Pancreas (tissue), 10 donors: ENCODE measurements around the gene FOXP2. TPM values are rescaled to one million over a fixed set of nuclear protein-coding genes. Genes with fewer than 3 reads are reported as not detected.

ENCODE experiments used
- ATAC-seq, 4 donors: fragments of 200-7000 bp; cut with Tn5 transposase; one replicate each; pipeline versions ENCODE4 v1.8.0 to v1.9.1; 2020; ENCODE audit warnings: mild to moderate bottlenecking in 4 of 4, moderate library complexity in 4 of 4
- DNase-seq, 6 donors: peaks; one replicate each; pipeline ENCODE4 v3.0.0-alpha.2; 2020
- FAIRE-seq: peaks from 2 replicates; lab custom pipeline; 2012; peaks lifted over from hg19 to GRCh38; lab: Jason Lieb, UNC
- H3K27ac ChIP-seq, 4 donors: fragments of 200-600 bp; sonication (generic); 1 replicate in 3 of 4; 2 replicates in 1 of 4; pipeline versions ENCODE4 v1.5.0 to v1.8.0; 2020
- H3K27me3 ChIP-seq, 4 donors: fragments of 200-600 bp; one replicate each; pipeline ENCODE4 v1.8.0; 2021
- H3K36me3 ChIP-seq, 3 donors: fragments of 200-600 bp; sonication (generic) in 1 of 3; one replicate each; pipeline versions ENCODE4 v1.5.0 to v1.8.0; 2020 to 2021
- H3K4me1 ChIP-seq, 3 donors: fragments of 200-600 bp; one replicate each; pipeline ENCODE4 v1.8.0; 2021
- H3K4me3 ChIP-seq, 4 donors: fragments of 200-600 bp; sonication (generic) in 2 of 4; one replicate each; pipeline versions ENCODE4 v1.5.0 to v1.8.0; 2020 to 2021
- H3K9me3 ChIP-seq, 4 donors: fragments of 200-600 bp; one replicate each; pipeline ENCODE4 v1.8.0; 2021
- CTCF ChIP-seq, 4 donors: fragments of 200-600 bp; sonication (generic) in 3 of 4; IDR thresholded peaks; one replicate each; pipeline versions ENCODE4 v1.5.0 to v1.8.0; 2021; ENCODE audit warnings: antibody characterized with exemption in 4 of 4
- WGBS, 2 donors: extraction: QIAGEN DNeasy Blood & Tissue Kit; methylation state at CpG; one replicate each; pipeline ENCODE4 v1.1.7; 2013; 5-methylcytosine and 5-hydroxymethylcytosine counted together
- intact Hi-C, 3 donors: fragments of 100-400 bp; cut with DNase I; formaldehyde crosslinking; loops; one replicate each; pipeline versions ENCODE4 v1.11.1 to v1.14.2; 2022
- polyA plus RNA-seq, 2 donors: library from polyadenylated mRNA; stranded (reverse); fragments of 200-250 nt; gene quantifications; one replicate each; pipeline ENCODE4 v1.2.3, GENCODE V29; 2013
- total RNA-seq, 6 donors: library from RNA; stranded (reverse); fragmentation: NEBNext Ultra II Directional in 4 of 6; extraction: Animal tissue kit (Norgen Biotek cat#: 25700) in 4 of 6; gene quantifications; one replicate each; pipeline versions ENCODE4 v1.2.1 to v1.2.4, GENCODE V29; 2021 to 2023
- donor health status: healthy with polysubstance abuse.
- donor health status: DM: no; HTN: no; CAD: no; lungs with moderate emphysema.
- donor health status: DM: no; HTN: no; CAD: no.
- donor health status: control.
- donor health status: control.
- donor health status: Bipolar disorder and iron deficiency.
- donor health status: DM: yes; HTN: yes; CAD: no.
- donor health status: DM: no; HTN: no; CAD: no.
- donor health status: DM: no; HTN: no; CAD: no.
- donor health status: DM: yes; HTN: yes; CAD: no.

FOXP2 gene
- total and polyA plus RNA-seq, 8 donors = 2.7 to 12.6 (median 10.2) TPM

- no peak for FAIRE-seq
- Histone ChIP-seq H3K36me3 (no peaks in the 10 kb centered on the region), H3K4me1 (no peaks in the 10 kb centered on the region), H3K27ac (no peak overlapping the region), H3K9me3 (no peaks in the 10 kb centered on the region), H3K27me3 (no peaks in the 10 kb centered on the region), H3K4me3 (no peak overlapping the region)
- intact Hi-C loops = no loop called here
- 86 to 92% methylated on average over 3 of the region's 3 CpGs for WGBS, 2 donors
- no peak for TF ChIP-seq CTCF (IDR thresholded peaks at IDR 0.05)
- no peak for ATAC-seq
- DNase-seq = no peak
These were observed 235.1 kb downstream of the FOXP2 start for GRCh38 chr7:114649689-114650088.

DNA sequence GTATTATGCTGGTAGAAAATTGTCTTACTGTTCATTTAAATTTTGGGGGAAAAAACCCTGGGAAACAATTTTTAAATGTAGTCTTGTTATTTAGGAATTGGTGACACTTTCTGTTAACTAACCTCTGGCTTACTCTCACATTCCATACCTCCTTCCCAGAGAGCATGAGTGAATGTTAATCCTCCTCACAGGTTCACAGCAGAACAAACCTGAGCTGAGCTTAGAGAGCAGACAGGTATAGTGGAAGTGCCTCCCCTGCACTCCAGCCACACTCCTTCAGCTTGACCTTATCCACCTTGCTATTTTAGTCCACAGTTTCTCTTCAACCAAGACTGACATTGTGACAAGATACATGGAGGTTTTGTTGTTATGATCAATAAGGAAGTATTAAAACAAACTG, 235.9 kb downstream of the FOXP2 start:
- TF ChIP-seq CTCF (IDR thresholded peaks at IDR 0.05) = no peak
- Histone ChIP-seq H3K36me3 (no peaks in the 10 kb centered on the region), H3K4me3 (no peak overlapping the region), H3K4me1 (no peaks in the 10 kb centered on the region), H3K27me3 (no peaks in the 10 kb centered on the region), H3K9me3 (no peaks in the 10 kb centered on the region), H3K27ac (no peak overlapping the region)
- intact Hi-C loops = no loop called here
- DNase-seq = no peak
- no peak for ATAC-seq
- no peak for FAIRE-seq

- H3K9me3 ChIP-seq = no peaks in the 10 kb centered on the region
- intact Hi-C loops = no loop called here
- WGBS, 2 donors = 87% methylated on average over 5 of the region's 5 CpGs
- H3K4me3 ChIP-seq = no peak overlapping the region
- DNase-seq = no peak
- TF ChIP-seq CTCF (IDR thresholded peaks at IDR 0.05) = no peak
- H3K36me3 ChIP-seq = no peaks in the 10 kb centered on the region
- no peak for FAIRE-seq
- no peak overlapping the region for H3K27ac ChIP-seq
- H3K4me1 ChIP-seq = no peaks in the 10 kb centered on the region
- no peak for ATAC-seq
- no peaks in the 10 kb centered on the region for H3K27me3 ChIP-seq
These were observed 237.4 kb downstream of the FOXP2 start for GRCh38 chr7:114652041-114652440.

DNA sequence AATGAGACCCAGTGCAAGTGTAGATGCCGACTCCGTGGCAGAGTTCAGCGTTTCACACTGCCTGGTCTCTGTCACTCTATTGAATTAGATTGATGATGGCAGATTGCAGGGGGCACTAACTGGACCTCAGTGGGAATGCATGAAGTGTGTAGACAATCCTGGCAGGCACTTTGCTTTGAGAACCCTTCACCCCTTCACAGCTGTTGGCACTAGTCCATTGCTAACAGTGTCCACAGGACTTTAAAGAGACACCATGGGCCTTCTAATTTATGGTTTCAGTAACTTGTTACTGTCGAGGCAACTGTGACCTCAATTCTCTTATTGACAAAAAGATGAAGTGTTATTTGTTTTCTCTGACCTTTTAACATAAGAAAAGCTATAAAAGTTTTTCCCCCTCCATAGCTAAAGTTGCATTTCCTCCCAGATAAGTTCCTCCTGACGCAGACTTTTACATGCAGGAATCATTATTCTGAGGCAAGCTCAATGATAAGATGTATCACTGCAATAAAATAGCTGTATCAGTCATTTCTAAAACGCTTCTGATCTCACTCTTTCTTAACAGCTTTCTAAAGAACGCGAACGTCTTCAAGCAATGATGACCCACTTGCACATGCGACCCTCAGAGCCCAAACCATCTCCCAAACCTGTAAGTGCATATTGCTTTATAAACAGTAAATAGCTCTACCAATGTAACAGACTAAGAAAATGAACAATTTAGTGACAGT, 238.9 kb downstream of the FOXP2 start:
- Histone ChIP-seq H3K36me3 (no peaks in the 10 kb centered on the region), H3K4me1 (no peaks in the 10 kb centered on the region), H3K4me3 (no peak overlapping the region), H3K27me3 (no peaks in the 10 kb centered on the region), H3K27ac (no peak overlapping the region), H3K9me3 (no peaks in the 10 kb centered on the region)
- no peak for ATAC-seq
- intact Hi-C loops = no loop called here
- TF ChIP-seq CTCF (IDR thresholded peaks at IDR 0.05) = no peak
- no peak for FAIRE-seq
- no peak for DNase-seq
- 77 to 82% methylated on average over 10 of the region's 10 CpGs for WGBS, 2 donors

DNA sequence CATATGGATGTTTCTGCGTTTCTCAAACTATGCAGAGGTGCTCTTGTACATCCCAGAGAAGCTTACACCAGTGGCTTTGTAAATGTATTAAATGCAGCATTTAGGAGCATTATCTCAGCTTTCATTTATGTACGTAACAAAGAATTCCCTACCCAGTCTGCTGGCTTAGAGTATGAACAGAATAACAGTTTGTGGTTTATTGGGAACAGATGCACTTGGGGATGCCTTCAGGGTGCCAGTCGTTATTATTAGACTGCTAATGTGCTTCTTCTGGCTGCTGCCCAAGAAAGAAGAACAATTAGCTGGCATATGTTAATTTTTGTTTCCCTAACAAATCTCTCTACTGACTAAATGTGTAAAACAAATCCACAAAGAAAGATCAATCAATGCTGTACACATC, 241.9 kb downstream of the FOXP2 start:
- Histone ChIP-seq H3K4me1 (no peaks in the 10 kb centered on the region), H3K4me3 (no peak overlapping the region), H3K9me3 (no peaks in the 10 kb centered on the region), H3K27ac (no peak overlapping the region), H3K27me3 (no peaks in the 10 kb centered on the region), H3K36me3 (peaks cover 0 to 4% (median 0%) of the 10 kb centered on the region in 3 donors)
- WGBS, 2 donors = 81 to 82% methylated on average over 3 of the region's 3 CpGs
- TF ChIP-seq CTCF (IDR thresholded peaks at IDR 0.05) = no peak
- FAIRE-seq (no peak), DNase-seq (no peak), ATAC-seq (no peak)
- intact Hi-C loops = no loop called here
